H1 (cell line): ENCODE results near the gene MACIR.

Experiments
- CHD1 ChIP-seq: IDR thresholded peaks from 2 replicates; pipeline ENCODE4 v1.6.1; 2012; ENCODE audit warnings: low read depth, low read length, improper control_type of control experiment
- EP300 ChIP-seq, 2 experiments: IDR thresholded peaks; 1 replicate in 1 of 2; 2 replicates in 1 of 2; pipeline ENCODE4 v1.6.1; 2011 to 2012; ENCODE audit warnings: low read depth in 2 of 2, low read length in 2 of 2, mild to moderate bottlenecking in 2 of 2, borderline replicate concordance in 1 of 2, inconsistent platforms in 1 of 2, moderate library complexity in 1 of 2
- EZH2 ChIP-seq: fragments of 200-600 bp; sonication (generic); IDR thresholded peaks from 2 replicates; pipeline ENCODE4 v1.7.1; 2012; ENCODE audit warnings: low read depth, mild to moderate bottlenecking, moderate library complexity, low read length, inconsistent platforms; ENCODE audit not compliant: severe bottlenecking
- GTF2F1 ChIP-seq: IDR thresholded peaks from 2 replicates; pipeline ENCODE4 v1.6.1; 2012; ENCODE audit warnings: low read depth, low read length, improper control_type of control experiment, borderline replicate concordance
- POLR2A ChIP-seq, 2 experiments: IDR thresholded peaks; 1 replicate in 1 of 2; 2 replicates in 1 of 2; pipeline ENCODE4 v1.6.1; 2011; ENCODE audit warnings: low read depth in 2 of 2, low read length in 2 of 2, mild to moderate bottlenecking in 2 of 2; ENCODE audit errors: control extremely low read depth in 1 of 2
- TBP ChIP-seq: IDR thresholded peaks from 2 replicates; pipeline ENCODE4 v1.6.1; 2011; ENCODE audit warnings: low read depth, low read length, improper control_type of control experiment
- TCF12 ChIP-seq: IDR thresholded peaks from 2 replicates; pipeline ENCODE4 v1.6.1; 2011; ENCODE audit warnings: low read depth, mild to moderate bottlenecking, low read length
- TF ChIP-seq, protein P1 (sequence below): IDR thresholded peaks from 2 replicates; pipeline ENCODE4 v1.6.1; 2011; ENCODE audit warnings: low read length, improper control_type of control experiment
- TF ChIP-seq, protein P2 (sequence below), 3 experiments: IDR thresholded peaks; 1 replicate in 2 of 3; 2 replicates in 1 of 3; pipeline versions ENCODE4 v1.5.1 to v1.6.1; 2011; ENCODE audit warnings: low read length in 3 of 3, mild to moderate bottlenecking in 3 of 3, inconsistent platforms in 2 of 3, low read depth in 1 of 3, moderate library complexity in 1 of 3; ENCODE audit not compliant: insufficient read depth in 1 of 3; ENCODE audit errors: control extremely low read depth in 1 of 3
- TF ChIP-seq, protein P3 (sequence below): IDR thresholded peaks from 2 replicates; pipeline ENCODE4 v1.6.1; 2012; ENCODE audit warnings: inconsistent platforms

DNA sequence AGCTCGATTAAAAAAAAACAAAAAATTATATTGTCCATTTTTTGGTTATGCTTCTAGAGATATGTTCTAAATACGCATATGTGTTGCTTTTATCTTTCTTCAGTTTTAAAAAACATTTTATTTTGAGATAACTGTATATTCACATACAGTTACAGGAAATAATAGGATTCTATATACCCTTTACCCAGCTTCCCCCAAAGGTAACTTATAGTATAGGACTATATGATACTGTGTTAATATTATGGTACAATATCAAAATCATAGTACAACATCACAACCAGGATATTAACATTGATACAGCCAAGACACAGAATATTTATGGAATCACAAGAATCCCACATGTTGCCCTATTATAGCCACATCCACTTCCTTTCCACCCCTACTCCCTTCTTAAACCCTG lies 9.5 kb upstream of the MACIR start:
- TF ChIP-seq, protein P1, sequence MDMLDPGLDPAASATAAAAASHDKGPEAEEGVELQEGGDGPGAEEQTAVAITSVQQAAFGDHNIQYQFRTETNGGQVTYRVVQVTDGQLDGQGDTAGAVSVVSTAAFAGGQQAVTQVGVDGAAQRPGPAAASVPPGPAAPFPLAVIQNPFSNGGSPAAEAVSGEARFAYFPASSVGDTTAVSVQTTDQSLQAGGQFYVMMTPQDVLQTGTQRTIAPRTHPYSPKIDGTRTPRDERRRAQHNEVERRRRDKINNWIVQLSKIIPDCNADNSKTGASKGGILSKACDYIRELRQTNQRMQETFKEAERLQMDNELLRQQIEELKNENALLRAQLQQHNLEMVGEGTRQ: no peak
- TF ChIP-seq, protein P2, sequence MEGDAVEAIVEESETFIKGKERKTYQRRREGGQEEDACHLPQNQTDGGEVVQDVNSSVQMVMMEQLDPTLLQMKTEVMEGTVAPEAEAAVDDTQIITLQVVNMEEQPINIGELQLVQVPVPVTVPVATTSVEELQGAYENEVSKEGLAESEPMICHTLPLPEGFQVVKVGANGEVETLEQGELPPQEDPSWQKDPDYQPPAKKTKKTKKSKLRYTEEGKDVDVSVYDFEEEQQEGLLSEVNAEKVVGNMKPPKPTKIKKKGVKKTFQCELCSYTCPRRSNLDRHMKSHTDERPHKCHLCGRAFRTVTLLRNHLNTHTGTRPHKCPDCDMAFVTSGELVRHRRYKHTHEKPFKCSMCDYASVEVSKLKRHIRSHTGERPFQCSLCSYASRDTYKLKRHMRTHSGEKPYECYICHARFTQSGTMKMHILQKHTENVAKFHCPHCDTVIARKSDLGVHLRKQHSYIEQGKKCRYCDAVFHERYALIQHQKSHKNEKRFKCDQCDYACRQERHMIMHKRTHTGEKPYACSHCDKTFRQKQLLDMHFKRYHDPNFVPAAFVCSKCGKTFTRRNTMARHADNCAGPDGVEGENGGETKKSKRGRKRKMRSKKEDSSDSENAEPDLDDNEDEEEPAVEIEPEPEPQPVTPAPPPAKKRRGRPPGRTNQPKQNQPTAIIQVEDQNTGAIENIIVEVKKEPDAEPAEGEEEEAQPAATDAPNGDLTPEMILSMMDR (IDR thresholded peaks at IDR 0.05; ENCODE audit: control extremely low read depth in 1 of 3, insufficient read depth in 1 of 3, low read depth in 1 of 3, low read length in 3 of 3): no peak
- no peak for TF ChIP-seq POLR2A (IDR thresholded peaks at IDR 0.05; ENCODE audit: control extremely low read depth in 1 of 2, low read depth in 2 of 2, low read length in 2 of 2)
- TF ChIP-seq GTF2F1: no peak
- no peak for TF ChIP-seq CHD1
- no peak for TF ChIP-seq TBP
- TF ChIP-seq, protein P3, sequence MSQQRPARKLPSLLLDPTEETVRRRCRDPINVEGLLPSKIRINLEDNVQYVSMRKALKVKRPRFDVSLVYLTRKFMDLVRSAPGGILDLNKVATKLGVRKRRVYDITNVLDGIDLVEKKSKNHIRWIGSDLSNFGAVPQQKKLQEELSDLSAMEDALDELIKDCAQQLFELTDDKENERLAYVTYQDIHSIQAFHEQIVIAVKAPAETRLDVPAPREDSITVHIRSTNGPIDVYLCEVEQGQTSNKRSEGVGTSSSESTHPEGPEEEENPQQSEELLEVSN: no peak
- TF ChIP-seq TCF12: no peak
- TF ChIP-seq EZH2: no peak
- no peak for TF ChIP-seq EP300 (IDR thresholded peaks at IDR 0.05; ENCODE audit: borderline replicate concordance in 1 of 2, low read depth in 2 of 2, low read length in 2 of 2)
